HG02938 (cell line): ENCODE measurements around the gene TMEM245.
"Not testable (repeated sequence)": the region's sequence is repeated elsewhere in the genome, so short reads cannot be mapped to it uniquely, and the experiment has no call there.

Experiments
- ATAC-seq: cut with Tn5 transposase; IDR thresholded peaks from one replicate; pipeline ENCODE4 v1.9.1; 2021; ENCODE audit warnings: mild to moderate bottlenecking, moderate library complexity; ENCODE audit not compliant: unreplicated experiment

TMEM245 gene

DNA sequence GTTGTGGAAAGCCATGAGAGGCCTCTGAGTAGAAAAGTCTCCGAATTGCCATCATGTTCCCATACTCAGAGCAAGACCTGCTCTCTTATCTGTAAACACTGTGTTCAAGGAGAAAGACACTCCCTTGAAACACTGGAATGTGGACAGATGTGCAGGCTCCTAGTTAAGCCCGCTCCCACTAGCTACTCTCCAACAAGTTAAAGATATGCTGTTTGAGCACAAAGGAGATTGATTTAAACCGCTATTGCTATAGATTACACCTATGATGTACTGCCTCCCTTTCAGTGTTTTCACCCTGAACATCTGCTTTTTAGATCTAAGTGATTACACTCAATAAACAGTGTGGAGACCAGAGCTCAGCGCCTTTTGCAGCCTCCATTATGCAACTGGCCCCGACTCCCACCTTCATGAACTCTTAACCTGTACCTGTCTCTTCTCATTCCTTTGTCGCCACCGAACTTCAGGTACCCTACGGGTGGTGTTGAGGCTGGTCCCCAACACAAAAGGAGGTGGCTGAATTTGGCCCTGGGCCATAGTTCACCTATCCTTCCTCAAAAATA lies 47.5 kb downstream of the TMEM245 start:
- ATAC-seq = no peak

- no peak for ATAC-seq
These were observed 51.0 kb downstream of the TMEM245 start for GRCh38 chr9:109068764-109069163.

DNA sequence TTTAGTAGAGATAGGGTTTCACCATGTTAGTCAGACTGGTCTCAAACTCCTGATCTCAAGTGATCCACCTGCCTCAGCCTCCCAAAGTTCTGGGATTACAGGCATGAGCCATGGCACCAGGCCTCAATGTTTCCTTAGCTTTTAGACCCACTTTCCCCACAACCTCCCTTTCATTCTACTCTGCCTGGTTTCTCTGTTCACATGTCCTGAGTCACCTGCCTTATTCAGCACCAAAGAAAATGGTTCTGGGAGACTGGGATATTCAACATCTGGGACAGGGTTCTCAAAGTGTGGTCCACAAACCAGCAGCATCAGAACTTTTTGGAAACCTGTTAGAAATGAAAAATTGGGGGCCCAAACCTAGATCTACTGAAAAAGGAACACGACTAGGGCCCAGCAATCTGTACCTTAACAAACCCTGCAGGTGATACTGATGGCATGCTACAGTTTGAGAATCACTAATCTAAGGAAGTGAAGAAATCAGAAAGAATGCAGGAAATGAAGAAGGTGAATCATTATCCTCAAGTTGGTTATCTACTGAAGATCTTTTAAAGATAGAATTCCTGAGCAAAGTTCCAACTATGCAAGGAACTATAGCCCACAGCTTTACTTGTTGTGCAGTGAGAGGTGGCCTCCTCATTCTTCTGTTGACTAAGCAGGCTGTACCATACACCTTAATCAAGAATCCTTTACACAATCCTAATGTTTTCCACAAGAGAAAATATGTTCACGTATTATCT lies 54.6 kb downstream of the TMEM245 start:
- ATAC-seq = no peak

GRCh38 chr9:109063760-109064159 lies 56.0 kb downstream of the TMEM245 start:
- no peak for ATAC-seq

DNA sequence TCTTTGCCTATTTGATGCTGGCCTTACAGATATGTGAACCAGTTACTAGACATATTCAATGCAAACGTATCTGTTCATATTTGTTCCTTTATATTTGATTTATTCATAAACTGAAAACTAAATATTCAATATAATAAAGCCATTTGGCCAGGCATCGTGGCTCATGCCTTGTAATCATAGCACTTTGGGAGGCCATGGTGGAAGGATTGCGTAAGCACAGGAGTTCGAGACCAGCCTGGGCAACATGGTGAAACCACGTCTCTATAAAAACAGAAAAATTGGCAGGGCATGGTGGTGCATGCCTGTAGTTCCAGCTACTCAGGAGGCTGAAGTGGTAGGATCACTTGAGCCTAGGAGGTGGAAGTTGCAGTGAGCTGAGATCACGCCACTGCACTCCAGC lies 57.2 kb downstream of the TMEM245 start:
- ATAC-seq = no peak

- no peak for ATAC-seq
These were observed 59.6 kb downstream of the TMEM245 start for GRCh38 chr9:109060191-109060590.

DNA sequence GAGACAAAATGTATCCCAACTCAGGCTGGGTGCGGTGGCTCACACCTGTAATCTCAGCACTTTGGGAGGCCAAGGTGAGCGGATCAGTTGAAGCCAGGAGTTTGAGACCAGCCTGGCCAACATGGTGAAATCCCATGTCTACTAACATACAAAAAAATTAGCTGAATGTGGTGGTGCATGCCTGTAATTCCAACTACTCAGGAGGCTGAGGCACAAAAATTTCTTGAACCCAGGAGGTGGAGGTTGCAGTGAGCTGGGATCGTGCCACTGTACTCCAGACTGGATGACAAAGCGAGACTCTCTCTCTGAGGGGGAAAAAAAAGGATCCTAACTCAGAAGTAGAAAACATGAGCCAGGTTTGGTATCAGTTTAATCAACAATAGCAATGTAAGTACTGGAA lies 66.6 kb downstream of the TMEM245 start:
- not testable (repeated sequence) for ATAC-seq

- ATAC-seq = no peak
These were observed 67.3 kb downstream of the TMEM245 start for GRCh38 chr9:109052416-109052815.

- ATAC-seq = no peak
These were observed 68.0 kb downstream of the TMEM245 start for GRCh38 chr9:109051733-109052132.

DNA sequence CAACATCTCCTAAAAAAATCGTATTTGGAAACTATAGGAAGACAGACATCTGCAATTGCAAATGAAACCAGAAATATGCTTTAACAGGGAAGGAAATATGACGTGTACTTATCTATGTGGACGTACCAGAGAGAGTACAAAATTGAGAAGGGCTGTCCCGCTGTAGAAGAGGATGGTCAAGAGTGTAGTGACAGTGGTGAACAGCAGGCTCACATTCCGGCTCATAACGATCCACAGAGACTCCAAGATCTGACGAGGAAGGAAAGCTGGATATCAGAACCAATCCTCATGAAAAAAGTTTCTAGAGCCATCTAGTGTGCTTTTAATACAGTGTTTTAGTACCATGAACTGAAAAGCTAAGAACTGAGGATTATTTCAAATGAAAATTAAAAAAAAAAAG lies 69.3 kb downstream of the TMEM245 start:
- ATAC-seq = no peak

GRCh38 chr9:109048822-109049221 lies 70.9 kb downstream of the TMEM245 start:
- no peak for ATAC-seq

DNA sequence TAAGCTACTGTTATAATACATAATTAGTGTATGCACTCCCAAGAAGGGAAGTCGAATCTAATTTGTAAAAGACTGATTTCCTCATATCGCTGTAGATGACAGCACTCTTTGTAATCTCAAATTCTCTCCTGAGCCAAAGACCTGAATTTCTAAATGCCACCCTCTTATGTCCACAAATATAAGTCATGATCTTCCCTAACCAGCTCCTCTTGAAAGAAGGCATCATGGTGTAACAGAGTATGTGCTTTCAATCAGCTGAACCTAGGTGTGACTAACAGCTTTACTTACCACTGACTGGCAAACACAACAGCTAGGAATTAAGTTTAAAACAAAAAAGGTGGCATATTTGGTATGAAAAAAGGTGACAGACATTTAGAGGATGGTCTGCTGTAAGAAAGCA lies 72.5 kb downstream of the TMEM245 start:
- ATAC-seq = no peak

- no peak for ATAC-seq
These were observed 73.4 kb downstream of the TMEM245 start for GRCh38 chr9:109046346-109046745.

GRCh38 chr9:109043578-109043977 lies 76.2 kb downstream of the TMEM245 start:
- no peak for ATAC-seq

- no peak for ATAC-seq
These were observed 79.2 kb downstream of the TMEM245 start for GRCh38 chr9:109040571-109040970.

- ATAC-seq = no peak
These were observed 80.2 kb downstream of the TMEM245 start for GRCh38 chr9:109039539-109039938.

GRCh38 chr9:109037946-109038715 lies 81.6 kb downstream of the TMEM245 start:
- no peak for ATAC-seq

- no peak for ATAC-seq
These were observed 82.7 kb downstream of the TMEM245 start for GRCh38 chr9:109036744-109037680.

DNA sequence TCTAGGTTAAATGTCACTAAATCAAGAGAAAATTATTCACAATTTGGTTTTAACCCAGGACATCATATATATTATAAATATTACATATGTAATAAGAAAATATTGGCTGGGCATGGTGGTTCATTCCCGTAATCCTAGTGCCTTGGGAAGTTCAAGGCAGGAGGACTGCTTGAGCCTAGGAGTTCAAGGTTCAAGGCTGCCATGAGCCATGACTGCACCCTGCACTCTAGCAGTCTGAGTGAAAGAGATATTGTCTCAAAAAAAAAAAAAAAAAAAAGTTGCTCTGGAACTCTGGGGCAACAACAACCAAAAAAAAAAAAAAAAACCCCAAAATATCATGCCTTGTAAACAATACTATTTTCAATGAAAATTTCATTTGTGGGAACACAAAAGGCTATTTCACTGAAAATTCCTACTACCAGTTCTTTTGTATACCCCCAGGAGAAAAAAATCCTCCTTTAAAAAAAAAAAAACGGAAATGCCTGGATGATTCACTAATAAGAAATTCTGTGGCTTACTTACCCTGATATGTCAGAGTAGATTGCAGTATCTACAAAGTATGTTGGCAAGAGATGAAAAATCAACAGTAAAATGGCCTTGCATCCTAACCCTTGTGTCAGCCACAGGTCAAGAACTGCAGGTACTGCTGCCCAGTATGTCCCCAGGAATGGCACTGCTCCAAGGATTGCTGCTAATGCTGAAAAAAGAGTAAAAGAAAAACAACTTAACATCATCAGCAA lies 83.9 kb downstream of the TMEM245 start:
- no peak for ATAC-seq
